HFF-Myc (cell line): ENCODE results near the gene PKN1.
"Not testable (repeated sequence)": the region's sequence is repeated elsewhere in the genome, so short reads cannot be mapped to it uniquely, and the experiment has no call there.

Experiments used
- DNase-seq: peaks from one replicate; pipeline ENCODE4 v3.0.0-alpha.2; 2011; ENCODE audit warnings: low read depth; ENCODE audit errors: extremely low read depth
- H3K4me3 ChIP-seq: replicated peaks from 2 replicates; pipeline ENCODE4 v1.5.1; 2011; ENCODE audit warnings: low read depth, mild to moderate bottlenecking, control low read depth, low read length
- CTCF ChIP-seq: IDR thresholded peaks from 2 replicates; pipeline ENCODE4 v1.5.1; 2012; ENCODE audit warnings: mild to moderate bottlenecking, low read depth, low read length, control low read depth; ENCODE audit errors: missing control alignments

PKN1 gene

GRCh38 chr19:14502334-14503092 is 69.4 kb downstream of the PKN1 start:
- DNase-seq, result no peak
- TF ChIP-seq CTCF, result no peak
- no peak overlapping the region for H3K4me3 ChIP-seq

GRCh38 chr19:14503285-14503684 is 70.2 kb downstream of the PKN1 start:
- DNase-seq, result no peak
- H3K4me3 ChIP-seq, result no peak overlapping the region
- no peak for TF ChIP-seq CTCF

- not testable (repeated sequence) for DNase-seq, H3K4me3 ChIP-seq
Measured at GRCh38 chr19:14504575-14504974, 71.5 kb downstream of the PKN1 start.

- H3K4me3 ChIP-seq, result no peak overlapping the region
- no peak for DNase-seq
- peak; percentile 90 for TF ChIP-seq CTCF
Measured at GRCh38 chr19:14505488-14506239, 72.6 kb downstream of the PKN1 start.

- DNase-seq, result no peak
- no peak overlapping the region for H3K4me3 ChIP-seq
- TF ChIP-seq CTCF, result no peak
Measured at GRCh38 chr19:14507704-14508542, 74.8 kb downstream of the PKN1 start.

- H3K4me3 ChIP-seq, result no peak overlapping the region
- DNase-seq, result no peak
- TF ChIP-seq CTCF, result no peak
Measured at GRCh38 chr19:14510311-14511228, 77.5 kb downstream of the PKN1 start.
